ENCODE results near the gene USP24.

Gene USP24

GRCh38 chr1:55079651-55080050, 135.5 kb downstream of the USP24 start:
- DNase-seq: no peak
- intact Hi-C loops (cut with DNase I): no loop called here

DNA sequence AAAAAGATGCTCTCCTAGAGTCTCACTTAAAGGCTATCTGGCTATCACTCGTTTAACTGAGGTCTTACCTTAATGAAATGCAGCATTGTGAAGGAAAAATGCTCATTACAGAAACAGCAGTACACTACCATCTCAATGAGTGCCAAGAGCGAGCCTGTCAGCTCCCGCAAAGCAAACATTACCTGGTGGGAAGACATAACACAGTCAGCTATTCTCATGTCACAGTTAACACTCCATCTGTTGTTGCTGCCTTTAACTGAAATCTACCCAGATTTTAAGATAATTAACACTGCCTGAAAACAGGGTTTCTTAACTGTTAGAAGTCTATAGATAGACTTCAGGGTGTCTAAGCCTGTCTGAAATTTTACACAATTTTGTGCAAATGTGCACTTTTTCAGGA, 136.7 kb downstream of the USP24 start:
- peak in 1 of 10 donors; percentile 57 for DNase-seq
- intact Hi-C loops (cut with DNase I): no loop called here

GRCh38 chr1:55076356-55076755, 138.8 kb downstream of the USP24 start:
- DNase-seq: no peak
- intact Hi-C loops (cut with DNase I): no loop called here

GRCh38 chr1:55074455-55074854, 140.7 kb downstream of the USP24 start:
- intact Hi-C loops (cut with DNase I): loop anchor here (5.0 kb wide), 1 partner anchor 203 kb away; no protein-coding TSS in a partner anchor
- no peak for DNase-seq

- intact Hi-C loops (cut with DNase I): loop anchor here (5.0 kb wide), 1 partner anchor 204 kb away; no protein-coding TSS in a partner anchor
- DNase-seq: no peak
Observed at GRCh38 chr1:55073187-55073916, 141.8 kb downstream of the USP24 start.

- intact Hi-C loops (cut with DNase I): loop anchor here (5.0 kb wide), 1 partner anchor 206 kb away; no protein-coding TSS in a partner anchor
- peak in 3 of 10 donors; percentile 23 to 84 (median 54) for DNase-seq
Observed at GRCh38 chr1:55071477-55071876, 143.7 kb downstream of the USP24 start.

DNA sequence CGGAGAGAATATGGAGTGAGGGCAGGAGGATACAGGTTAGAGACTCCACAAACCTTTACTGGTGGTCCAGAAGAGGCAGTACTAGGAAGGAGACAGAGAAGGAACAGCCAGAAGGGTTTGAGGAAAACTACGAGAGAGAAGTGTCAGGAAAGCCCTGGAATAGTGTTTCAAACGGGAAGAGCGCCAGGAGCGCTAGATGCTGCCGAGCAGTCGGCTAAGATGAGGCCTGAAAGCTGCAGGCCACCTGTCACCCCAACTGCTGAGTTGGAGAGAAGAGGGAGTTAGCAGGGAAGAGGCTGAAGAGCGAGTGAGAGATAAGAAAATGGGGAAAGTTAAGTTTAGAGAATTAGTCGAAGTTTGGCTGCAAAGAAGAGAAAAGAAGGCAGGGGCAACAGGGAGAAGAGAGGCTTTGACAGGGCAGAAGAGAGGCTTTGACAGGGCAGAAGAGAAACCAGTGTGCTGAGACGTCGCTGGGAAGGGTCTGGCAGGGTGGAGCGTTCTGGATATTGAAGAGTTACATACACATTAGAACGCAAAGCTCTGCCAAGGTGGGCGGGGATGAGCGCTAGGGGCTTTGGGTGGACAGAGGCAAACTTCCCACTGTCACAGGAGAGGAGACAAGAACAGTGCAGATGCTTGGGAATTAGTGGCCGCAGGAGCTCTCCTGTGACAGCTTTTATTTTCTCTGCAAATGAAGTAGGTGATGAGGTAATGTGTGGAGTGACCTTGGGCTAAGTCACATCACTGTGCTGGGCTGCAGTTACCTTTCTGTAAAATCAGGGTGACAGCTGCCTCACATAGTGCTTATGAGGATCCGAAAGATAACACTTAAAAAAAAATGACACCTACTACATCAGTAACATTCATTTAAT, 144.6 kb downstream of the USP24 start:
- intact Hi-C loops (cut with DNase I): loop anchor here (5.0 kb wide), 1 partner anchor 207 kb away; no protein-coding TSS in a partner anchor
- peak in 5 of 10 donors; percentile 42 to 89 (median 60) for DNase-seq

GRCh38 chr1:55069280-55069679, 145.9 kb downstream of the USP24 start:
- DNase-seq: no peak
- intact Hi-C loops (cut with DNase I): no loop called here

GRCh38 chr1:55068638-55069037, 146.5 kb downstream of the USP24 start:
- intact Hi-C loops (cut with DNase I): no loop called here
- DNase-seq: peak in 1 of 10 donors; percentile 59

DNA sequence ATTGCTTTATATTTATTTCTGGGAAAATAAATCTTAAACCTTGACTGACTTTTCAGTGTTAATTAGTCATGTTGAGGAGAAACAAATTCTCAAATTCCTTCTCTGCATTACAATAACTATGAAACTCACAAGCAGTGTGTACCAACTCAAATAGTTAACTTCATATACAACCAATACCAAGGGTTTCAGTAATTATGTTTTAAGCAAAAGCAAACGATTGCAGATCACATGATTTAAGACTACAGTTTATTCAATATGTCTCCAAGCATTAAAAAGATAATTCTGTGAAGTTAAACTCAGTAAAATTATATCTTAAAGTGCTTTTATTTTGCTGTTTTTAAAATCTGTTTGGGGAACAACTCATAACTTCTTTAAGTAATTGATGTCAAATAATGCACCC, 147.2 kb downstream of the USP24 start:
- intact Hi-C loops (cut with DNase I): no loop called here
- DNase-seq: no peak

DNA sequence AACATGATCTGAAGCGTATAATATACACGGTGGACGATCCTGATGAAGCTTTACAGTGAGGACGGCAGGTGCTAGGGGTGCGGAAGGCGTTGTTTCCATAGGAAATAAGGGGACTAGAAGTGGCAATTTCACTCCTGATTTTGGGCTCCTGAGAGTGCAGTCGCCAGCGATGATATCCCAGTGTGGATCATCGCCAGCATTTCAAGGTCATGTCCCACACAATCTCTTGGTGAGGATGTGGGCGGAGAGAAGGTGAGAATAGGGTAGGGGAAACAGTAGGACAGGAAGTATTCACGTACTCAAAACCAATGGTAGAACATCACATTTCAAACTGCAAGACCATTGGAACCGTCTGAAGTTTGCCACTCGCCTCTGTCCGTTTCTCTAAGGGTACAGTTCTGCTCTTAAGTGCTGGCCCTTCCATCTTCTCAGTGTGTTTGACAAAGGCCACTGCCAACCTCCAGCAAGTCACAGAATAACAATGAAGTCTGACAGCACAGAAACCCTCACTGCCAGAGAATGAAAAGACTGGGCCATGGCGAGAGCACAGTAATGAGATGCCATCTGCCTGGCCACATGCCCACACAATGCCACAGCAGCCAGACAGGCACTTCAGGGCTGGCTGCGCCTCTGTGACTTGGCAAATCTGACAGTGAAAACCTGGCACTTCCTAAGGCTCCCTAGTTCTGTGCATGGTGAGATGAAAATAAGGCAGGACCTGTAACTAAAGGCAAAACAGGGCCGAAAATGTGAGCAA, 148.0 kb downstream of the USP24 start:
- DNase-seq: peak; percentile 73 to 97 (median 88)
- intact Hi-C loops (cut with DNase I): no loop called here

DNA sequence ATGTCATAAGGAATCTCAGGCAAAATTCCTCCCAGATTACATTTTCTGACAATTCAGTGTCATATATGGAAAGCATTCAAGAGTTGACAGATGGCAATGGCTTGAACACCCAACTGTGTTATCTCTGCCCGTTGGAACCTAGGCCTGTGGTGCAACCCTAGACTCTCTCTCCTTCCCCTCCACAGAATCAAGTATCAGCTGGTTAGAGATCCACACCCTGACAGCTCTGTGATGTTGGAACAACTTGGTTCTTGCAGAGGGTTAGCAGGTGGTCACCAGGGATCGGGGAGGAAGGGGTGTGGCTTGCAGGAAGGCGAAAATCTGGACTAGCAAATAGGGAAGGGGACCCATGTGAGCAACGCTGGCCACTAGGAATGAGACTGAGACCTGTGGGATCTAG, 149.5 kb downstream of the USP24 start:
- intact Hi-C loops (cut with DNase I): no loop called here
- DNase-seq: no peak

GRCh38 chr1:55064861-55065263, 150.3 kb downstream of the USP24 start:
- DNase-seq: no peak
- intact Hi-C loops (cut with DNase I): no loop called here

- DNase-seq: peak in 5 of 10 donors; percentile 34 to 90 (median 47)
- intact Hi-C loops (cut with DNase I): no loop called here
Observed at GRCh38 chr1:55064071-55064581, 151.0 kb downstream of the USP24 start.

DNA sequence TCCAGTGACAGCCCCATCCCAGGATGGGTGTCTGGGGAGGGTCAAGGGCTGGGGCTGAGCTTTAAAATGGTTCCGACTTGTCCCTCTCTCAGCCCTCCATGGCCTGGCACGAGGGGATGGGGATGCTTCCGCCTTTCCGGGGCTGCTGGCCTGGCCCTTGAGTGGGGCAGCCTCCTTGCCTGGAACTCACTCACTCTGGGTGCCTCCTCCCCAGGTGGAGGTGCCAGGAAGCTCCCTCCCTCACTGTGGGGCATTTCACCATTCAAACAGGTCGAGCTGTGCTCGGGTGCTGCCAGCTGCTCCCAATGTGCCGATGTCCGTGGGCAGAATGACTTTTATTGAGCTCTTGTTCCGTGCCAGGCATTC, 151.6 kb downstream of the USP24 start:
- DNase-seq: peak in 1 of 10 donors; percentile 66
- intact Hi-C loops (cut with DNase I): no loop called here

DNA sequence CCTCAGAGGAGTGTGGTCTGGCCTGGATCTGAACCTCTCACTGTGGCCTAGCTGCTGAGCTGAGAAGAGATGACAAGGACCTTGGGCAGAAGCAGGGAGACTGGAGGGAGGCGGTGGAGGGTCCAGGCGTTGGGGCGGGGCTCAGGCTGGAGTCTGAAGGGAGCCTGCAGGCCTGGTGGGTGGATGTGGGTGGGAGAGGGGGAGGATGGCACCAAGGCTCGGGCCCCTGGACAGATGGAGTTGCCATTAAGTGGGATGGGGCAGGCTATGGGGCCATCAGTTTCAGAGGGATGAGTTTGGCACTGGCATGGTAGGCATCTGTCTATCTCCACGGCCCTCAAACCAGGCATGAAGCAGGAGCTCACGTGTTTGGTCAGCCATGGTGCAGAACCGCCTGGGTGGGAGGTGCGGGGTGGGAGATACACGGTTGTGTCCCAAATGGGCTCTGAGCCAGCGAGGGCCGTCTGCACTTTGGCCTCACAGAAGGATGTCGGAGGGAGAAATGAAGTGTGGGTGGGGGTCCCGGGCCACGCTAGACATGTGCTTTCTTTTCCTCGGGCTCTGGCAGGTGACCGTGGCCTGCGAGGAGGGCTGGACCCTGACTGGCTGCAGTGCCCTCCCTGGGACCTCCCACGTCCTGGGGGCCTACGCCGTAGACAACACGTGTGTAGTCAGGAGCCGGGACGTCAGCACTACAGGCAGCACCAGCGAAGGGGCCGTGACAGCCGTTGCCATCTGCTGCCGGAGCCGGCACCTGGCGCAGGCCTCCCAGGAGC, 152.2 kb downstream of the USP24 start:
- intact Hi-C loops (cut with DNase I): no loop called here
- peak in 1 of 10 donors; percentile 67 for DNase-seq

DNA sequence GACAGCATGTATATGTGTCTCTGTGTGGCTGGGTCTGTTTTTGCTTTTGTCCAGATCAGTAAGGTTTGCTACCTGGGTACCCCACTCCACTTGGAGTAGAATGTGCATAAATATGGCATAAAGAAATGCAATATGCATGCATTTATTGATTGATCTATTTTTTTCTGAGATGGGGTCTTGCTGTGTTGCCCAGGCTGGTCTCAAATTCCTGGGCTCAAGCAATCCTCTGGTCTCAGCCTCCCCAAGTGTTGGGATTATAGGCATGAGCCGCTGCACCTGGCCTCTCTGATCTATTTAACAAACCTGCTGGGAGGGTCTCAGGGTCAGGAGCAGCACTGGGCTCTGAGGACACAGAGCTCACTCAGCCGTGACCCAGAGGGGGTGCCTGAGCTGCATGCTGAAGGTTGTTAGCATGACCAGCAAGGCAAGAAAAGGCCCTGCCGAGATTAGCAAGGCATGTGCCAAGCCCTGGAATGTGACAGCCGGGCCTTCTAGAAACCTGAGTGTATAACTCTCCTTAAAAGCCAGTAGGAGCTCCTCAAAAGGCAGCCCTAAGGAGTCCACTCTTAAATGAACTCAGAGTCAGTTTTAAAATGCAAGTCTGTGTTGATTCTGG, 153.3 kb downstream of the USP24 start:
- DNase-seq: no peak
- intact Hi-C loops (cut with DNase I): no loop called here

GRCh38 chr1:55061000-55061705, 154.0 kb downstream of the USP24 start:
- intact Hi-C loops (cut with DNase I): no loop called here

More at GRCh38 chr1:55061000-55061705, 154.0 kb downstream of the USP24 start:
- peak in 1 of 10 donors; percentile 76 for DNase-seq

Measured in posterior cingulate gyrus (tissue), 11 donors.